ENCODE data around the gene EPHA8.

Gene EPHA8

GRCh38 chr1:22537441-22538139 is 25.7 kb upstream of the EPHA8 start:
- no peak for DNase-seq

- no peak for DNase-seq
Observed at GRCh38 chr1:22539510-22540118, 23.7 kb upstream of the EPHA8 start.

- no peak for DNase-seq
Observed at GRCh38 chr1:22540337-22540736, 23.0 kb upstream of the EPHA8 start.

GRCh38 chr1:22542886-22543285 is 20.4 kb upstream of the EPHA8 start:
- no peak for DNase-seq

GRCh38 chr1:22543679-22544078 is 19.6 kb upstream of the EPHA8 start:
- no peak for DNase-seq

- DNase-seq: no peak
Observed at GRCh38 chr1:22544606-22545005, 18.7 kb upstream of the EPHA8 start.

- no peak for DNase-seq
Observed at GRCh38 chr1:22545141-22545540, 18.1 kb upstream of the EPHA8 start.

GRCh38 chr1:22547186-22547817 is 16.0 kb upstream of the EPHA8 start:
- no peak for DNase-seq

GRCh38 chr1:22547818-22548462 is 15.3 kb upstream of the EPHA8 start:
- no peak for DNase-seq

GRCh38 chr1:22550021-22550420 is 13.3 kb upstream of the EPHA8 start:
- DNase-seq: no peak

GRCh38 chr1:22551591-22551990 is 11.7 kb upstream of the EPHA8 start:
- DNase-seq: no peak

GRCh38 chr1:22552021-22552420 is 11.3 kb upstream of the EPHA8 start:
- DNase-seq: no peak

GRCh38 chr1:22553104-22553880 is 10.0 kb upstream of the EPHA8 start:
- no peak for DNase-seq

GRCh38 chr1:22553991-22554522 is 9.2 kb upstream of the EPHA8 start:
- no peak for DNase-seq

GRCh38 chr1:22555371-22555656 is 8.0 kb upstream of the EPHA8 start:
- no peak for DNase-seq

GRCh38 chr1:22556391-22557104 is 6.7 kb upstream of the EPHA8 start:
- DNase-seq: no peak

- DNase-seq: no peak
Observed at GRCh38 chr1:22557341-22557950, 5.8 kb upstream of the EPHA8 start.

- no peak for DNase-seq
Observed at GRCh38 chr1:22563671-22564602, 648 bp downstream of the EPHA8 start.

GRCh38 chr1:22566161-22566560 is 2.9 kb downstream of the EPHA8 start:
- no peak for DNase-seq

GRCh38 chr1:22567197-22567596 is 3.9 kb downstream of the EPHA8 start:
- DNase-seq: no peak

- DNase-seq: no peak
Observed at GRCh38 chr1:22567994-22568393, 4.7 kb downstream of the EPHA8 start.
